Suprapubic skin (tissue), 4 donors: ENCODE measurements around the gene ST7. TPM values are rescaled to one million over a fixed set of nuclear protein-coding genes. Genes with fewer than 3 reads are reported as not detected.

Experiments used
- DNase-seq, 2 donors: peaks; one replicate each; pipeline ENCODE4 v3.0.0-alpha.2; 2019; ENCODE audit warnings: low spot score in 2 of 2
- H3K27ac ChIP-seq: fragments of 200-600 bp; sonication (generic); one replicate; pipeline ENCODE4 v1.5.1; 2019
- H3K27me3 ChIP-seq: fragments of 200-600 bp; sonication (generic); one replicate; pipeline ENCODE4 v1.5.1; 2019
- H3K36me3 ChIP-seq: fragments of 200-600 bp; sonication (generic); one replicate; pipeline ENCODE4 v1.5.1; 2019
- H3K4me1 ChIP-seq: fragments of 200-600 bp; sonication (generic); one replicate; pipeline ENCODE4 v1.5.1; 2019
- H3K4me3 ChIP-seq: fragments of 200-600 bp; sonication (generic); one replicate; pipeline ENCODE4 v1.5.1; 2019; ENCODE audit warnings: mild to moderate bottlenecking
- H3K9me3 ChIP-seq: fragments of 200-600 bp; sonication (generic); one replicate; pipeline ENCODE4 v1.5.1; 2019
- CTCF ChIP-seq, 2 donors: fragments of 200-600 bp in 1 of 2; fragments of 450-650 bp in 1 of 2; sonication (generic) in 1 of 2; IDR thresholded peaks; one replicate each; pipeline ENCODE4 v1.5.1; 2016 to 2019; ENCODE audit warnings: antibody characterized with exemption in 2 of 2, mild to moderate bottlenecking in 1 of 2, moderate library complexity in 1 of 2
- EP300 ChIP-seq: sonication (generic); formaldehyde crosslinking; IDR thresholded peaks from one replicate; pipeline ENCODE4 v1.6.1; 2017; ENCODE audit warnings: antibody characterized with exemption
- POLR2A ChIP-seq, 2 donors: fragments of 450-650 bp; IDR thresholded peaks; one replicate each; pipeline ENCODE4 v1.6.1; 2017; ENCODE audit warnings: antibody characterized with exemption in 2 of 2, mild to moderate bottlenecking in 2 of 2, moderate library complexity in 2 of 2
- POLR2AphosphoS5 ChIP-seq, 3 donors: sonication (generic); formaldehyde crosslinking; IDR thresholded peaks; one replicate each; pipeline ENCODE4 v1.6.1; 2017; ENCODE audit warnings: antibody characterized with exemption in 3 of 3
- WGBS: methylation state at CpG from one replicate; pipeline ENCODE4 v1.1.5; 2018; 5-methylcytosine and 5-hydroxymethylcytosine counted together
- total RNA-seq, 4 donors: library from RNA; depleted of rRNA; stranded (reverse); fragments of >200 nt; gene quantifications; one replicate each; pipeline ENCODE4 v1.1.0, GENCODE V29; 2016

ST7 gene
- total RNA-seq, 4 donors from 2014 or later, result 13.1 to 28.2 (median 18.6) TPM

- Histone ChIP-seq H3K36me3 (no peaks in the 10 kb centered on the region), H3K27ac (no peak overlapping the region), H3K4me1 (peaks cover 11% of the 10 kb centered on the region), H3K27me3 (no peaks in the 10 kb centered on the region), H3K4me3 (no peak overlapping the region), H3K9me3 (no peaks in the 10 kb centered on the region)
- TF ChIP-seq CTCF (IDR thresholded peaks at IDR 0.05) (no peak), EP300 (no peak), POLR2A (IDR thresholded peaks at IDR 0.05) (no peak), POLR2AphosphoS5 (IDR thresholded peaks at IDR 0.05) (no peak)
- no peak for DNase-seq
- 81% methylated on average over 1 of the region's 1 CpG for WGBS
Observed at GRCh38 chr7:117153016-117153545, 199.8 kb downstream of the ST7 start.

GRCh38 chr7:117154721-117155120 lies 201.4 kb downstream of the ST7 start:
- Histone ChIP-seq H3K4me1 (peaks cover 11% of the 10 kb centered on the region), H3K36me3 (no peaks in the 10 kb centered on the region), H3K27me3 (no peaks in the 10 kb centered on the region), H3K9me3 (no peaks in the 10 kb centered on the region), H3K27ac (no peak overlapping the region), H3K4me3 (no peak overlapping the region)
- 85% methylated on average over 1 of the region's 1 CpG for WGBS
- TF ChIP-seq CTCF (IDR thresholded peaks at IDR 0.05), result no peak
- DNase-seq, result no peak

- H3K4me1 ChIP-seq, result peaks cover 11% of the 10 kb centered on the region
- H3K9me3 ChIP-seq, result no peaks in the 10 kb centered on the region
- no peaks in the 10 kb centered on the region for H3K36me3 ChIP-seq
- TF ChIP-seq POLR2AphosphoS5 (IDR thresholded peaks at IDR 0.05), result no peak
- TF ChIP-seq CTCF (IDR thresholded peaks at IDR 0.05), result no peak
- no peak for TF ChIP-seq EP300
- no peak for TF ChIP-seq POLR2A (IDR thresholded peaks at IDR 0.05)
- no peaks in the 10 kb centered on the region for H3K27me3 ChIP-seq
- WGBS, result 95% methylated on average over 1 of the region's 1 CpG
- H3K27ac ChIP-seq, result no peak overlapping the region
- DNase-seq, result no peak
- H3K4me3 ChIP-seq, result no peak overlapping the region
Observed at GRCh38 chr7:117155694-117156093, 202.4 kb downstream of the ST7 start.

GRCh38 chr7:117157241-117158209 lies 204.2 kb downstream of the ST7 start:
- Histone ChIP-seq H3K36me3 (no peaks in the 10 kb centered on the region), H3K4me3 (no peak overlapping the region), H3K27me3 (no peaks in the 10 kb centered on the region), H3K9me3 (no peaks in the 10 kb centered on the region), H3K4me1 (peaks cover 11% of the 10 kb centered on the region), H3K27ac (no peak overlapping the region)
- 29% methylated on average over 5 of the region's 5 CpGs for WGBS
- DNase-seq, result no peak
- TF ChIP-seq CTCF (IDR thresholded peaks at IDR 0.05), result no peak
- no peak for TF ChIP-seq POLR2A (IDR thresholded peaks at IDR 0.05)
- TF ChIP-seq POLR2AphosphoS5 (IDR thresholded peaks at IDR 0.05), result no peak
- no peak for TF ChIP-seq EP300

- WGBS, result 88% methylated on average over 4 of the region's 4 CpGs
- no peaks in the 10 kb centered on the region for H3K9me3 ChIP-seq
Observed at GRCh38 chr7:117158941-117159697, 205.8 kb downstream of the ST7 start.

More at GRCh38 chr7:117158941-117159697, 205.8 kb downstream of the ST7 start:
- Histone ChIP-seq H3K27ac (no peak overlapping the region), H3K4me3 (no peak overlapping the region), H3K36me3 (no peaks in the 10 kb centered on the region), H3K27me3 (no peaks in the 10 kb centered on the region), H3K4me1 (peaks cover 11% of the 10 kb centered on the region)
- DNase-seq, result no peak
- TF ChIP-seq CTCF (IDR thresholded peaks at IDR 0.05) (no peak), POLR2A (IDR thresholded peaks at IDR 0.05) (no peak), POLR2AphosphoS5 (IDR thresholded peaks at IDR 0.05) (no peak), EP300 (no peak)
